LNCaP clone FGC (cell line): Measurements from ENCODE around the gene SELENOK.

Source experiments
- DNase-seq: peaks from one replicate; pipeline ENCODE4 v3.0.0-alpha.2; 2011; ENCODE audit warnings: low read depth
- H3K4me3 ChIP-seq: 2 replicates; pipeline ENCODE4 v1.5.1; 2011; ENCODE audit warnings: mild to moderate bottlenecking, low read depth, low read length, control low read depth
- CTCF ChIP-seq: IDR thresholded peaks from 2 replicates; pipeline ENCODE4 v1.5.1; 2012; ENCODE audit warnings: mild to moderate bottlenecking; ENCODE audit not compliant: control insufficient read depth, insufficient read depth; ENCODE audit errors: extremely low read depth

Gene SELENOK

GRCh38 chr3:53902067-53902466 lies 10.4 kb upstream of the SELENOK start:
- TF ChIP-seq CTCF: no peak
- DNase-seq: no peak
- no peak overlapping the region for H3K4me3 ChIP-seq

- no peak for TF ChIP-seq CTCF
- DNase-seq: no peak
- H3K4me3 ChIP-seq: no peak overlapping the region
These were observed 9.1 kb upstream of the SELENOK start for GRCh38 chr3:53900666-53901331.

- TF ChIP-seq CTCF: no peak
- no peak overlapping the region for H3K4me3 ChIP-seq
- DNase-seq: no peak
These were observed 8.1 kb upstream of the SELENOK start for GRCh38 chr3:53899750-53900149.

- DNase-seq: no peak
- no peak for TF ChIP-seq CTCF
- H3K4me3 ChIP-seq: peak overlapping the region; percentile 97
These were observed 603 bp upstream of the SELENOK start for GRCh38 chr3:53892286-53892637.

GRCh38 chr3:53890726-53891475 lies 758 bp downstream of the SELENOK start:
- no peak for TF ChIP-seq CTCF
- no peak for DNase-seq
- peak overlapping the region; percentile 97 for H3K4me3 ChIP-seq

- TF ChIP-seq CTCF: no peak
- DNase-seq: no peak
- no peak overlapping the region for H3K4me3 ChIP-seq
These were observed 3.4 kb downstream of the SELENOK start for GRCh38 chr3:53888232-53888631.
